Body of pancreas (tissue), 4 donors: ENCODE data around the gene FABP6. TPM values are rescaled to one million over a fixed set of nuclear protein-coding genes. Genes with fewer than 3 reads are reported as not detected.

Experiments used
- ATAC-seq: fragments of 150-250 bp; one replicate; pipeline ENCODE4 v1.9.1; 2016
- DNase-seq, 4 donors: peaks; one replicate each; pipeline ENCODE4 v3.0.0-alpha.2; 2019
- H3K27ac ChIP-seq, 4 donors: fragments of 200-600 bp; sonication (generic); 1 replicate in 3 of 4; 2 replicates in 1 of 4; pipeline versions ENCODE4 v1.5.1 to v1.6.1; 2016 to 2019; ENCODE audit warnings: mild to moderate bottlenecking in 1 of 4, mixed read lengths in 1 of 4, moderate library complexity in 1 of 4
- H3K27me3 ChIP-seq, 2 donors: fragments of 200-600 bp; sonication (generic); one replicate each; pipeline ENCODE4 v1.6.0; 2016; ENCODE audit warnings: mild to moderate bottlenecking in 1 of 2
- H3K36me3 ChIP-seq, 2 donors: fragments of 200-600 bp; sonication (generic); replicated peaks in 1 of 2; 2 replicates each; pipeline ENCODE4 v1.5.1; 2016; ENCODE audit warnings: low read depth in 2 of 2; ENCODE audit not compliant: insufficient read depth in 1 of 2
- H3K4me1 ChIP-seq: fragments of 200-600 bp; sonication (generic); one replicate; pipeline ENCODE4 v1.6.0; 2016
- H3K4me3 ChIP-seq, 2 donors: fragments of 200-600 bp; sonication (generic); 1 replicate in 1 of 2; 2 replicates in 1 of 2; pipeline ENCODE4 v1.5.1; 2016 to 2019
- H3K9me3 ChIP-seq, 3 donors: fragments of 200-600 bp; sonication (generic); 1 replicate in 2 of 3; 2 replicates in 1 of 3; pipeline ENCODE4 v1.5.1; 2016
- CTCF ChIP-seq, 7 experiments: fragments of 450-650 bp in 4 of 7; fragments of 200-600 bp in 3 of 7; sonication (generic) in 3 of 7; IDR thresholded peaks; one replicate each; pipeline ENCODE4 v1.5.1; 2016 to 2019; ENCODE audit warnings: antibody characterized with exemption in 7 of 7
- POLR2A ChIP-seq, 3 donors: fragments of 450-650 bp; IDR thresholded peaks; one replicate each; pipeline ENCODE4 v1.6.1; 2016; ENCODE audit warnings: antibody characterized with exemption in 3 of 3, mild to moderate bottlenecking in 2 of 3
- WGBS, 2 donors: methylation state at CpG; one replicate each; pipeline ENCODE4 v1.1.5; 2017; 5-methylcytosine and 5-hydroxymethylcytosine counted together
- intact Hi-C: fragments of 100-400 bp; cut with DNase I; formaldehyde crosslinking; loops from one replicate; pipeline ENCODE4 v1.15.1; 2023
- total RNA-seq, 2 donors: library from RNA; depleted of rRNA; stranded (reverse); fragments of >200 nt; gene quantifications; one replicate each; pipeline ENCODE4 v1.1.0, GENCODE V29; 2016

FABP6 gene
- total RNA-seq, 2 donors from 2014 or later, result not detected

- no peaks in the 10 kb centered on the region for H3K27me3 ChIP-seq
- intact Hi-C loops, result no loop called here
- peaks cover 14% of the 10 kb centered on the region for H3K4me1 ChIP-seq
- no peak overlapping the region for H3K4me3 ChIP-seq
- no peak overlapping the region for H3K27ac ChIP-seq
- 50 to 65% methylated on average over 3 of the region's 3 CpGs for WGBS, 2 donors
- DNase-seq, result no peak
- H3K9me3 ChIP-seq, result no peaks in the 10 kb centered on the region
- no peak for TF ChIP-seq CTCF (IDR thresholded peaks at IDR 0.05)
- no peak for TF ChIP-seq POLR2A (IDR thresholded peaks at IDR 0.05)
- H3K36me3 ChIP-seq, result no peaks in the 10 kb centered on the region
- no peak for ATAC-seq
Measured at GRCh38 chr5:160185626-160186360, 43.5 kb upstream of the FABP6 start.

GRCh38 chr5:160186480-160186879 is 42.8 kb upstream of the FABP6 start:
- intact Hi-C loops, result no loop called here
- Histone ChIP-seq H3K4me1 (peaks cover 14% of the 10 kb centered on the region), H3K4me3 (no peak overlapping the region), H3K36me3 (no peaks in the 10 kb centered on the region), H3K9me3 (no peaks in the 10 kb centered on the region), H3K27me3 (no peaks in the 10 kb centered on the region), H3K27ac (no peak overlapping the region)
- no peak for DNase-seq
- no peak for ATAC-seq
- TF ChIP-seq CTCF (IDR thresholded peaks at IDR 0.05), result no peak
- no peak for TF ChIP-seq POLR2A (IDR thresholded peaks at IDR 0.05)
- WGBS, 2 donors, result 76 to 89% methylated on average over 5 of the region's 5 CpGs

- intact Hi-C loops, result no loop called here
- Histone ChIP-seq H3K27ac (no peak overlapping the region), H3K9me3 (no peaks in the 10 kb centered on the region), H3K4me3 (no peak overlapping the region), H3K36me3 (no peaks in the 10 kb centered on the region), H3K4me1 (peaks cover 14% of the 10 kb centered on the region), H3K27me3 (no peaks in the 10 kb centered on the region)
- 92 to 95% methylated on average over 5 of the region's 5 CpGs for WGBS, 2 donors
- no peak for ATAC-seq
- TF ChIP-seq CTCF (IDR thresholded peaks at IDR 0.05) (no peak), POLR2A (IDR thresholded peaks at IDR 0.05) (no peak)
- DNase-seq, result no peak
Measured at GRCh38 chr5:160187091-160187490, 42.2 kb upstream of the FABP6 start.

GRCh38 chr5:160188141-160189015 is 40.9 kb upstream of the FABP6 start:
- Histone ChIP-seq H3K36me3 (no peaks in the 10 kb centered on the region), H3K9me3 (no peaks in the 10 kb centered on the region), H3K27ac (peak overlapping the region; percentile 3 to 81 (median 78)), H3K4me3 (peak overlapping the region; percentile 18 to 48), H3K4me1 (peaks cover 14% of the 10 kb centered on the region), H3K27me3 (no peaks in the 10 kb centered on the region)
- TF ChIP-seq POLR2A (IDR thresholded peaks at IDR 0.05), result peak in 2 of 3 donors; percentile 20 to 54
- peak in 3 of 7 experiments; percentile 18 to 31 (median 25) for TF ChIP-seq CTCF (IDR thresholded peaks at IDR 0.05)
- 2 to 3% methylated on average over 14 to 37 of the region's 40 CpGs for WGBS, 2 donors
- intact Hi-C loops, result no loop called here
- ATAC-seq, result peak; percentile 84
- peak; percentile 68 to 87 (median 76) for DNase-seq
